ENCODE results near the gene MBTPS1.
A peak's percentile ranks its signal among the peaks of the same experiment; 100 is the strongest.

Gene MBTPS1

GRCh38 chr16:84069540-84069939 lies 47.2 kb downstream of the MBTPS1 start:
- DNase-seq: no peak

- DNase-seq: no peak
Measured at GRCh38 chr16:84068783-84069462, 47.8 kb downstream of the MBTPS1 start.

- no peak for DNase-seq
Measured at GRCh38 chr16:84068041-84068440, 48.7 kb downstream of the MBTPS1 start.

GRCh38 chr16:84067640-84068039 lies 49.1 kb downstream of the MBTPS1 start:
- DNase-seq: no peak

- peak; percentile 51 for DNase-seq
Measured at GRCh38 chr16:84065536-84066132, 51.1 kb downstream of the MBTPS1 start.

- no peak for DNase-seq
Measured at GRCh38 chr16:84063980-84064379, 52.8 kb downstream of the MBTPS1 start.

GRCh38 chr16:84062734-84063640 lies 53.8 kb downstream of the MBTPS1 start:
- peak; percentile 30 for DNase-seq

GRCh38 chr16:84061236-84061819 lies 55.4 kb downstream of the MBTPS1 start:
- no peak for DNase-seq

- no peak for DNase-seq
Measured at GRCh38 chr16:84059946-84060901, 56.5 kb downstream of the MBTPS1 start.

GRCh38 chr16:84059111-84059510 lies 57.6 kb downstream of the MBTPS1 start:
- no peak for DNase-seq

GRCh38 chr16:84058664-84059063 lies 58.1 kb downstream of the MBTPS1 start:
- no peak for DNase-seq

- DNase-seq: no peak
Measured at GRCh38 chr16:84058211-84058610, 58.5 kb downstream of the MBTPS1 start.

GRCh38 chr16:84056933-84057332 lies 59.8 kb downstream of the MBTPS1 start:
- DNase-seq: no peak

GRCh38 chr16:84055801-84056634 lies 60.7 kb downstream of the MBTPS1 start:
- DNase-seq: no peak

GRCh38 chr16:84055366-84055765 lies 61.4 kb downstream of the MBTPS1 start:
- DNase-seq: no peak

- no peak for DNase-seq
Measured at GRCh38 chr16:84054916-84055315, 61.8 kb downstream of the MBTPS1 start.

- DNase-seq: no peak
Measured at GRCh38 chr16:84054271-84054670, 62.5 kb downstream of the MBTPS1 start.

- no peak for DNase-seq
Measured at GRCh38 chr16:84053237-84053636, 63.5 kb downstream of the MBTPS1 start.

- no peak for DNase-seq
Measured at GRCh38 chr16:84052071-84052622, 64.6 kb downstream of the MBTPS1 start.

GRCh38 chr16:84050316-84050715 lies 66.4 kb downstream of the MBTPS1 start:
- DNase-seq: no peak

All from NCI-H1092 treated with DMSO at 0.1 percent for 48 hours (cell line).